Measurements from ENCODE around the gene SIGMAR1.
A peak's percentile ranks its signal among the peaks of the same experiment; 100 is the strongest.

Gene SIGMAR1

GRCh38 chr9:34591917-34592866, 45.4 kb downstream of the SIGMAR1 start:
- Histone ChIP-seq H4K20me1 (ENCODE audit: low read depth, low read length) (no peaks in the 10 kb centered on the region), H3K27ac (ENCODE audit: low read depth, low read length) (no peak overlapping the region), H2AFZ (ENCODE audit: low read depth, low read length, severe bottlenecking) (no peak overlapping the region), H3K9ac (ENCODE audit: low read length) (no peak overlapping the region), H3K27me3 (ENCODE audit: low read length) (no peaks in the 10 kb centered on the region), H3K4me3 (ENCODE audit: insufficient read depth, low read length, poor library complexity, severe bottlenecking) (no peak overlapping the region), H3K9me2 (replicated peaks; ENCODE audit: insufficient read depth, low read length) (no peaks in the 10 kb centered on the region), H3K36me3 (ENCODE audit: low read length) (no peaks in the 10 kb centered on the region), H3K4me2 (ENCODE audit: low read depth, low read length, poor library complexity, severe bottlenecking) (no peak overlapping the region), H3K9me3 (ENCODE audit: insufficient read depth, low read length) (no peaks in the 10 kb centered on the region), H3K79me2 (ENCODE audit: insufficient read depth, low read length) (no peaks in the 10 kb centered on the region), H3F3A (ENCODE audit: insufficient read depth) (no peaks in the 10 kb centered on the region)
- TF ChIP-seq CTCF (IDR thresholded peaks at IDR 0.05; ENCODE audit: insufficient read depth, low read length, poor library complexity, severe bottlenecking) = no peak

GRCh38 chr9:34591248-34591916, 46.2 kb downstream of the SIGMAR1 start:
- no peaks in the 10 kb centered on the region for H4K20me1 ChIP-seq (ENCODE audit: low read depth, low read length)
- TF ChIP-seq CTCF (IDR thresholded peaks at IDR 0.05; ENCODE audit: insufficient read depth, low read length, poor library complexity, severe bottlenecking) = peak; percentile 86
- no peak for TF ChIP-seq EZH2phosphoT487 (conservative IDR thresholded peaks at IDR 0.05; ENCODE audit: low read length)
- H3K27me3 ChIP-seq (ENCODE audit: low read length) = no peaks in the 10 kb centered on the region
- H3K36me3 ChIP-seq (ENCODE audit: low read length) = no peaks in the 10 kb centered on the region
- H3K4me3 ChIP-seq (ENCODE audit: insufficient read depth, low read length, poor library complexity, severe bottlenecking) = no peak overlapping the region
- H3K9me3 ChIP-seq (ENCODE audit: insufficient read depth, low read length) = no peaks in the 10 kb centered on the region
- no peak overlapping the region for H3K9ac ChIP-seq (ENCODE audit: low read length)
- no peaks in the 10 kb centered on the region for H3K9me2 ChIP-seq (replicated peaks; ENCODE audit: insufficient read depth, low read length)
- H3K27ac ChIP-seq (ENCODE audit: low read depth, low read length) = no peak overlapping the region
- H3F3A ChIP-seq (ENCODE audit: insufficient read depth) = no peaks in the 10 kb centered on the region
- no peaks in the 10 kb centered on the region for H3K79me2 ChIP-seq (ENCODE audit: insufficient read depth, low read length)
- no peak overlapping the region for H2AFZ ChIP-seq (ENCODE audit: low read depth, low read length, severe bottlenecking)
- H3K4me2 ChIP-seq (ENCODE audit: low read depth, low read length, poor library complexity, severe bottlenecking) = no peak overlapping the region

GRCh38 chr9:34590381-34591247, 47.0 kb downstream of the SIGMAR1 start:
- Histone ChIP-seq H3K4me2 (ENCODE audit: low read depth, low read length, poor library complexity, severe bottlenecking) (no peak overlapping the region), H3K27me3 (ENCODE audit: low read length) (no peaks in the 10 kb centered on the region), H4K20me1 (ENCODE audit: low read depth, low read length) (no peaks in the 10 kb centered on the region), H3K4me3 (ENCODE audit: insufficient read depth, low read length, poor library complexity, severe bottlenecking) (no peak overlapping the region), H3K27ac (ENCODE audit: low read depth, low read length) (no peak overlapping the region), H3K79me2 (ENCODE audit: insufficient read depth, low read length) (no peaks in the 10 kb centered on the region), H2AFZ (ENCODE audit: low read depth, low read length, severe bottlenecking) (no peak overlapping the region), H3K9me3 (ENCODE audit: insufficient read depth, low read length) (no peaks in the 10 kb centered on the region), H3K9me2 (replicated peaks; ENCODE audit: insufficient read depth, low read length) (no peaks in the 10 kb centered on the region), H3F3A (ENCODE audit: insufficient read depth) (no peaks in the 10 kb centered on the region), H3K36me3 (ENCODE audit: low read length) (no peaks in the 10 kb centered on the region), H3K9ac (ENCODE audit: low read length) (no peak overlapping the region)
- TF ChIP-seq EZH2phosphoT487 (conservative IDR thresholded peaks at IDR 0.05; ENCODE audit: low read length) (no peak), CTCF (IDR thresholded peaks at IDR 0.05; ENCODE audit: insufficient read depth, low read length, poor library complexity, severe bottlenecking) (no peak)

Measured in SU-DHL-6 (cell line).